Measurements from ENCODE around the gene UVSSA.
"Not testable (repeated sequence)": the region's sequence is repeated elsewhere in the genome, so short reads cannot be mapped to it uniquely, and the experiment has no call there.

The UVSSA gene

DNA sequence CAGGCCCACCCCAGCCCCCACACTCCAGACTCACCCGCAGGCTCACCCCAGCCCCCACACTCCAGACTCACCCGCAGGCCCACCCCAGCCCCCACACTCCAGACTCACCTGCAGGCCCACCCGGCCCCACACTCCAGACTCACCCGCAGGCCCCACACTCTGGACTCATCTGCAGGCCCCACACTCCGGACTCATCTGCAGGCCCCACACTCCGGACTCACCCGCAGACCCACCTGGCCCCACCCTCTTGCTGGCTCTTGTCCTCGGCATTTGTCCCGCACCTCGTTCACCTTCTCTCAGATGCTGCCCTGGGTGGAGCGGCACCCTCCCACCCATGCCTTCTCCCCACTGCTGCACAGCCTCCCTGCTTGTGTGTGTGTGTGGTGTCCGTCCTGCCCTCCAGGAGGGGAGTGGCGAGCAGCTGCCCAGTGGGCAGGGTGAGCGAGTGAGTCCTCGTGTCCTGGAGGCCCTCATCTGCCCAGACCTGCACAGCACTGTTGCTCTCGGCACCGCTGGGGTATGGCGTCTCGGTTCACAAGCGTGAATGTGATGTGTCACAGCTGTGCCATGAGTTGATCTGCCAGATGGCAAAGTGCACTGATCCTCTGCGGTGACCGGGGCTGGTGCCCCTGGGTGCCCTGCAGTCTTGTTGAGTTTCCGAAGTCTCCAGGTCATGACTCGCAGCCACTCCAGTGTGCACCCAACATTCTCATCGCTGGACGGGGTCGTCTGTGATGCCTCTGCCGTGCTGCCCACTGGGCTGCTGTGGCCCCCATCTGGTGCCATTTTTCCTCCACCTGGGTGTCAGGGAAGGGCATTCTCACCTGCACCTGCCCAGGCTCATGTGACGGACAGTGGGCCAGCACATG is 29.6 kb upstream of the UVSSA start:
- DNase-seq (ENCODE audit: low read depth in 2 of 2): no peak

DNA sequence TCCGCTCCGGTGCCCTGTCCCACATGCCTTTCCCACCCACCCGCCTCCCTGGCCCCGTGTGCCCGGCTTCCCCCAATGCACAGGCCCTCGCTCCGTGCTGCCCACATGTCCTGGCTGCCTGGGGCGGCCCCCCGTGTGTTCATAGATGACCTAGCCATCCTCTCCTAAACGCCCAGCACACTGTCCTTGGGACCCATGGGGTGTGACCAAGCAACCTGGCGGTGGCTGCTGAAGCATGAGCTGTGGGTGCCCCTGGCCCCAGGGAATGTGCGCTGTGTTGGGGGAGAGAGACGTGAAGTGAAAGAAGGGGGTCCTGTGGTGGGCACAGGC is 29.0 kb upstream of the UVSSA start:
- DNase-seq (ENCODE audit: low read depth in 2 of 2): no peak

DNA sequence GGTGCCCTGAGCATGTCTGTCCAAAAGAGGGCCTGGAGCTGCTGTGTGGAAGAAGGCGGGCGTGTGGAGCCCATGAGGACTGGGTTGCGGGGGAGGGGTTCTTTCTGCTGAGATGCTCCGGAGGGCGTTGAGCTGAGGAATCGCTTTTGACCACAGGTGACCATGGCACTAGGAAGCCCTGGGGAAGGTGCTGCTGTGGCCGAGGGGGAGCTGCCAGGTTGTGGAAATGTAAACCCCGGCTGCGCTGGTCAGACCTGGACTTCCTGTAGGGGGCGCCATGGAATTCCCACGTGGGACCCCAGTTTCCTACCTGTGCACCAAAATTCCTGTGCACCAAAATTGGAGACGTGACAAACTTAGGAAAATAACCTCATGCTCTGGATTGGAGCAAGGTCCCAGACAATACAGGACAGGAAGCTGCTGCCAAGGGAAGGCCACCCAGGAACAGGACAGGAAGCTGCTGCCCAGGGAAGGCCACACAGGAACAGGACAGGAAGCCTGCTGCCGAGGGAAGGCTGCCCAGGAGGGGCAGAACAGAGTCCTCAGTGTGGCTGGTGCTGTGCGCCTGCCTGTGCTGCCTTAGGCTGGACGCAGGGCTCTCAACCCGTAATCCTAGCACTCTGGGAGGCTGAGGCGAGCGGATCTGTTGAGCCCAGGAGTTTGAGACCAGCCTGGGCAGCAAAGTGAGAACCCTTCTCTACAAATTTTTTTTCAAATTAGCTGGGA is 28.4 kb upstream of the UVSSA start:
- DNase-seq (ENCODE audit: low read depth in 2 of 2): no peak

GRCh38 chr4:1321486-1321885 is 25.5 kb upstream of the UVSSA start:
- no peak for DNase-seq (ENCODE audit: low read depth in 2 of 2)

DNA sequence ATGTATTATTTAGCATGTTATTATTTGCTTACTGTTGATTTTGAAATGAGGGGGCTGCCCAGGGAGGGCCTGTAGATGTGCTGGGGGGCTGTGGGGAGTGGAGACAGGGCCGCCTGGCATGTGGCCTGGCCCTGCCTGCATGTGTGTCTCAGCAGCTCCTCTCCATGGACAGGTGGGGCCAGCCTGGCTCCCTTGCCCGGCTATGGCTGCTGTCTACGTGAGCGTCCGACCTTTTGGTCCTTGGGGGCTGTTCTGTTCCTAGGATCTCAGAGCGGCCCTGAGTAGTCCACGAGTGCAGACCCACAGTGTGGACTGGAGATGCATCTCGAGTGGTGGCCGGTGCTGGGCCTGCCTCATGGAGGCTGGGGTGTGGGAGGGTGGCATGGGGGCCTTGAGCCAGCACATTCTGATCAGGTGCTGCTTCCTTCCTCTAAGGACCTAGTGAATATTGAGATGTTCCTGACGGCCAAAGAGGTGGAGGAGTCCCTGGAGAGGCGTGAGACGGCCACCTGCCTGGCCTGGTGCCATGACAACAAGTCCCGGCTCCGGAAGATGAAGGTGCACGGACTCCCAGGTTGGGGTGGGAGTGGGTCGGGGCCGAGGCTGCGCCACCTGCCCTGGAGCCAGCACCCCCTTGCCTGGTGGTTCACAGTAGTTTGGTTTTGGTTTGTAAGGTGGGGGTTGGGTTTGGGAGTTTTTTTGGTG is 24.9 kb upstream of the UVSSA start:
- DNase-seq (ENCODE audit: low read depth in 2 of 2): no peak

- DNase-seq (ENCODE audit: low read depth in 2 of 2): no peak
Observed at GRCh38 chr4:1323280-1323634, 23.8 kb upstream of the UVSSA start.

GRCh38 chr4:1323635-1324442 is 23.2 kb upstream of the UVSSA start:
- DNase-seq (ENCODE audit: low read depth in 2 of 2): no peak

GRCh38 chr4:1324443-1325175 is 22.4 kb upstream of the UVSSA start:
- not testable (repeated sequence) for DNase-seq (ENCODE audit: low read depth in 2 of 2)

- DNase-seq (ENCODE audit: low read depth in 2 of 2): no peak
Observed at GRCh38 chr4:1325176-1325480, 21.9 kb upstream of the UVSSA start.

- DNase-seq (ENCODE audit: low read depth in 2 of 2): no peak
Observed at GRCh38 chr4:1325681-1326635, 21.1 kb upstream of the UVSSA start.

DNA sequence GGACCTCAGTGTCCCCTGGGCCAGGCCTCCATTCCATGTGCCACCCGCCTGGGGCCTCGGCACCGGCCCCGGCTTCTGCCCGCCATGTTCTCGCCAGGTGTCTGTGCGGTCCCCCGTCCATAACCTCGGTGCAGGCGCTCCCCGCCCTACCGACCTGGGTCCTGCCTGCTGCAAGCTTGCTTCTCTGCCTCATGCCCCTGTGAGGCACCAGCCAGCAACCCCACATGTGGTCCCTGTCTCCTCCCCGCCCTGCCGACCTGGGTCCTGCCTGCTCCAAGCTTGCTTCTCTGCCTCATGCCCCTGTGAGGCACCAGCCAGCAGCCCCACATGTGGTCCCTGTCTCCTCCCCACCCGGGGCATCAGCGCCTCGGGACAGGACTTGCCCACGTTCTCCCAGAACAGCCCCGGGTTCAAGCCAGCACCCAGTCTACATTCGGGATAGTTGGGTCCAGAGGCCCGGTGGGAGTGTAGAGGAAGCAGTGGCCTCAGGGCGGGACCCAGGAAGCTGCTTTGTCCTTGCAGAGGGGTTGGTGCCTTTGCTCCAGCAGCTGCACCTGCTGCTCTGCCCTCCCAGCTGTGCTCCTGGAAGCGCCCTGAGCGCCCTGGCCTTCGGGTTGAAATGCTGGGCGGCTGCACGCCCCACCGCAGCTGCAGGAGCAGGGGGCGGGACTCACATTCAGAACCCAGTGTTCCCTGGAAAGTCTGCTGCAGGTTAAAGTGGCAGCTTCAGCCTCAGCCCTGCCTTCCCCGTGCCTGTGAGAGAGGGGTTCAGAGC is 20.1 kb upstream of the UVSSA start:
- no peak for DNase-seq (ENCODE audit: low read depth in 2 of 2)

- DNase-seq (ENCODE audit: low read depth in 2 of 2): no peak
Observed at GRCh38 chr4:1327526-1328266, 19.3 kb upstream of the UVSSA start.

GRCh38 chr4:1328267-1329155 is 18.5 kb upstream of the UVSSA start:
- DNase-seq (ENCODE audit: low read depth in 2 of 2): no peak

DNA sequence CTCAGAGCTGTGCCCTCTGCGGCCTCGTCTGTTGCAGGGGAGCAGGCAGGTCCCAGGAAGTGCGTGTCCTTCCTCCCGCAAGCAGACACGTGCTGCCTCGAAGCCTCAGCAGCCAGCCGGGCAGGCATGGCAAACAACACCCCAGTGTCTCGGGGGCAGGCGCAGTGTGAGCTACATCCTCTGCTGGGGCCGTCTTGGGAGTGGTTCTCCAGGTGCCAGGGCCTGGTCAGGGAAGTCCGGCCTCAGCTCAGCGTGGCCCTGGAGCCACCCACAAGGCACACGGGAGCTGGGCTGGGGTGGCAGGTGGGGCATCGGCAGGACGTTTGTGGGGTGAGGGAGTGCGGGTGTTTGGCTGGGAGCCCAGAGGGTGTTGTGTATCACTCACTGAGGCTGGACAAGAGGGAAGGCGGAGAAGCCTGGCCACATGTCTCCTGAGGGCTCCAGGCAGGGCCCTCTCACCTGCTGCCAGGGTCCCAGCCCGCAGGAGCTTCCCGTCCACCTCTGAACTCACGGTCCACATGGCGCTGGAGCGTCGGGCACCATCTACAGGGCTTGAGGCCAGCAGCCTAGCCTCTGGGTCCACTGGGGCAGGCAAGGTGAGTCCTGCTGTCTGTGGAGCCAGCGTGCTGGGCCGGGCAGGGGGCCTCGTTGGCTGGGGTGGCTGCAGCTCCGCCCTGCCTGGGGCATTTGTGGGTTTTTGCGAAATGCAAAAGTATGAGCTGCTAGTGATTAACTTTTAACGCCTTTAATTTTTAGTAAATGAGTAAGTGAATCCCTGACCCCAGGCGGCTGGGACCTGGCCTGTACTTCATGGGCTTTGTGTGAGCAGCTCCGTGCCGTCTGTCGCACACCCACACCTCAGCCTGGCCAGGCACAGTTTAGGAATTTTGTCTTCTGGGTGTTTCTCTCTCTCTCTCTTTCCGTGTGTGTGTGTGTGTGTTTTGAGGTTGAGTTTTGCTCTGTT is 17.3 kb upstream of the UVSSA start:
- no peak for DNase-seq (ENCODE audit: low read depth in 2 of 2)

DNA sequence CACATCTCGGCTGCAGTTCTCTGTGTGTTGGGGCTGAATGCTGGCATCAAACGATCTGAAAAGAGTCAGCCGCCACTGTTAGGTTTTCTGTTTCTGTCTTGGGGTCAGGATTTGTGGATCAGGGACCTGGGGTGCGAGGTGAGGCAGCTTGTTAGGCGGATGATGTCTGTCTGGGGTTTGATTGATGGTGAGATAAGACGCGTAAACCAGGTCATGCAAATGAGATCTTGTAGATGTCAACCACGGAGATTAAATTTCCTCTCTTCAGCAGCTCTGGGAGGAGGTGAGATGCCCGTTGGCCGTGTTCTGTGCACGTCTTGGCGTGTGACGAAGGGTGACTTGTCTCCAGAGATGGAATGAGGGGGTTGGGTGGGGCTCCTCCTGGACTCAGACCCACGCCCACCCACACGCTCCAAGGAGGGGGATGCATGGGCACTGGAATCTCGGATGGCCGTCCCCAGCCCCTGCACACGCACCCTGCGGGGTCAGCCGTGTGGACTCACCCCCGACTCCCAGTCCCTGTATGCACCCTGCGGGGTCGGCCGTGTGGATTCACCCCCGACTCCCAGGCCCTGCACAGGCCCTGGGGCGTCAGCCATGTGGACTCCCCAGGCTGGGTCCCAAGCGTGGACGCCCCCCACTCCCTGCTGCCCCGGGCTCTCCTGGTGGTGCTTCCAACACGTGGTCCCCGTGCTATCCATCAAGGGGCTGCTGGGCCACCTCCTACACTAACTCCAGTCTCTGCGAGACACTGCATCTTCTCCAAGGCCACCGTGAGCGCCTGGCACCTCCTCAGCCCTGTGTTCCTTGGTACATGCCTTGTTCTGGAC is 16.0 kb upstream of the UVSSA start:
- DNase-seq (ENCODE audit: low read depth in 2 of 2): peak; percentile 18 to 42

Measured in stimulated activated CD4-positive, alpha-beta T cell treated with anti-CD3 and anti-CD28 coated beads, Interleukin-1b, Interleukin-23, amount 100 ng/mL, for 4 hours (primary cell).